Smooth muscle cell (in vitro differentiated cells): Measurements from ENCODE around the gene SLC1A4. TPM values are rescaled to one million over a fixed set of nuclear protein-coding genes. Genes with fewer than 3 reads are reported as not detected.

Experiments used
- DNase-seq: peaks from one replicate; lab custom pipeline; 2025; ENCODE audit not compliant: unreplicated experiment; lab: John Stamatoyannopoulos, UW
- H2AFZ ChIP-seq: fragments of 200-600 bp; sonication (generic); 2 replicates; pipeline ENCODE4 v1.6.0; 2016; ENCODE audit warnings: antibody characterized with exemption, low read depth, mild to moderate bottlenecking
- H3F3A ChIP-seq: fragments of 200-600 bp; sonication (generic); 2 replicates; pipeline ENCODE4 v1.6.0; 2017; ENCODE audit warnings: antibody characterized with exemption, low read depth
- H3K27ac ChIP-seq: fragments of 200-600 bp; sonication (generic); 2 replicates; pipeline ENCODE4 v1.5.1; 2016; ENCODE audit warnings: low read depth, mild to moderate bottlenecking
- H3K27me3 ChIP-seq: fragments of 200-600 bp; sonication (generic); 2 replicates; pipeline ENCODE4 v1.6.1; 2016; ENCODE audit warnings: low read depth, mild to moderate bottlenecking
- H3K36me3 ChIP-seq: fragments of 200-600 bp; sonication (generic); 2 replicates; pipeline ENCODE4 v1.5.1; 2016; ENCODE audit warnings: low read depth
- H3K4me1 ChIP-seq: fragments of 200-600 bp; sonication (generic); 2 replicates; pipeline ENCODE4 v1.5.1; 2016; ENCODE audit warnings: low read depth
- H3K4me2 ChIP-seq: fragments of 200-600 bp; sonication (generic); 2 replicates; pipeline ENCODE4 v1.6.0; 2016; ENCODE audit warnings: mild to moderate bottlenecking
- H3K4me3 ChIP-seq: fragments of 200-600 bp; sonication (generic); 2 replicates; pipeline ENCODE4 v1.5.1; 2016; ENCODE audit warnings: mild to moderate bottlenecking
- H3K79me2 ChIP-seq: fragments of 200-600 bp; sonication (generic); 2 replicates; pipeline ENCODE4 v1.6.0; 2016; ENCODE audit warnings: low read depth, mild to moderate bottlenecking
- H3K9ac ChIP-seq: fragments of 200-600 bp; sonication (generic); 2 replicates; pipeline ENCODE4 v1.6.0; 2016; ENCODE audit warnings: low read depth
- H3K9me3 ChIP-seq: fragments of 200-600 bp; sonication (generic); replicated peaks from 2 replicates; pipeline ENCODE4 v1.5.1; 2016; ENCODE audit warnings: low read depth
- H4K20me1 ChIP-seq: fragments of 200-600 bp; sonication (generic); 2 replicates; pipeline ENCODE4 v1.6.0; 2016; ENCODE audit warnings: low read depth
- CTCF ChIP-seq: fragments of 200-600 bp; sonication (generic); IDR thresholded peaks from 2 replicates; pipeline ENCODE4 v1.5.1; 2017; ENCODE audit warnings: borderline replicate concordance, mild to moderate bottlenecking, antibody characterized with exemption; ENCODE audit not compliant: insufficient read depth, poor library complexity, severe bottlenecking
- WGBS: methylation state at CpG from one replicate; pipeline ENCODE4 v1.1.7; 2016; ENCODE audit warnings: low lambda C conversion rate; 5-methylcytosine and 5-hydroxymethylcytosine counted together
- polyA plus RNA-seq: library from polyadenylated mRNA; unstranded; fragments of >200 nt; fragmentation: Nextera tagmentation; extraction: Ambion mirVana; gene quantifications from 2 replicates; pipeline ENCODE4 v1.2.1, GENCODE V29; 2016
- total RNA-seq: library from RNA; depleted of rRNA; stranded (reverse); fragments of >200 nt; gene quantifications from 2 replicates; pipeline ENCODE4 v1.2.3, GENCODE V29; 2014

Gene SLC1A4
- total and polyA plus RNA-seq, 2 experiments from 2014 or later: 14.2 to 16.9 TPM

- no peak overlapping the region for H3K4me2 ChIP-seq
- no peak overlapping the region for H3K4me3 ChIP-seq
- H3K9ac ChIP-seq: no peak overlapping the region
- H3F3A ChIP-seq: peaks cover 10% of the 10 kb centered on the region
- no peak for TF ChIP-seq CTCF
- no peak overlapping the region for H3K27ac ChIP-seq
- H3K27me3 ChIP-seq: no peaks in the 10 kb centered on the region
- no peaks in the 10 kb centered on the region for H3K36me3 ChIP-seq
- whole genome bisulfite sequencing: 94% methylated on average over 8 of the region's 8 CpGs
- H3K79me2 ChIP-seq: no peaks in the 10 kb centered on the region
- DNase-seq: no peak
- H3K9me3 ChIP-seq: no peaks in the 10 kb centered on the region
- no peaks in the 10 kb centered on the region for H3K4me1 ChIP-seq
- H2AFZ ChIP-seq: no peak overlapping the region
- no peaks in the 10 kb centered on the region for H4K20me1 ChIP-seq
Measured at GRCh38 chr2:65025453-65026123, 36.4 kb downstream of the SLC1A4 start.

- no peak for DNase-seq
- H3K9me3 ChIP-seq: no peaks in the 10 kb centered on the region
- no peak overlapping the region for H3K4me2 ChIP-seq
- TF ChIP-seq CTCF: no peak
- H3K9ac ChIP-seq: no peak overlapping the region
- no peaks in the 10 kb centered on the region for H3K4me1 ChIP-seq
- H3K27ac ChIP-seq: no peak overlapping the region
- no peaks in the 10 kb centered on the region for H3K36me3 ChIP-seq
- WGBS: 97% methylated on average over 8 of the region's 8 CpGs
- H4K20me1 ChIP-seq: no peaks in the 10 kb centered on the region
- no peaks in the 10 kb centered on the region for H3K27me3 ChIP-seq
- no peak overlapping the region for H2AFZ ChIP-seq
- peaks cover 10% of the 10 kb centered on the region for H3F3A ChIP-seq
- H3K79me2 ChIP-seq: no peaks in the 10 kb centered on the region
- H3K4me3 ChIP-seq: no peak overlapping the region
Measured at GRCh38 chr2:65026154-65026553, 37.0 kb downstream of the SLC1A4 start.

- Histone ChIP-seq H3K27me3 (no peaks in the 10 kb centered on the region), H3K4me3 (no peak overlapping the region), H3K27ac (no peak overlapping the region), H3F3A (peaks cover 10% of the 10 kb centered on the region), H3K9me3 (no peaks in the 10 kb centered on the region), H3K79me2 (no peaks in the 10 kb centered on the region), H3K4me2 (no peak overlapping the region), H2AFZ (no peak overlapping the region), H3K9ac (no peak overlapping the region), H3K4me1 (peaks cover 4% of the 10 kb centered on the region), H3K36me3 (no peaks in the 10 kb centered on the region), H4K20me1 (no peaks in the 10 kb centered on the region)
- 95% methylated on average over 13 of the region's 13 CpGs for WGBS
- TF ChIP-seq CTCF: no peak
- no peak for DNase-seq
Measured at GRCh38 chr2:65026704-65027464, 37.7 kb downstream of the SLC1A4 start.
